HepG2 (cell line): ENCODE measurements around the gene AKNA. TPM values are rescaled to one million over a fixed set of nuclear protein-coding genes. Genes with fewer than 3 reads are reported as not detected.

Source experiments
- ATAC-seq: fragments of 200-7000 bp; cut with Tn5 transposase; 3 replicates; pipeline ENCODE4 v1.9.1; 2020; ENCODE audit warnings: mild to moderate bottlenecking, moderate library complexity
- BruUV-seq: library from RNA; stranded (reverse); fragments of 400-500 nt; replicated peaks from 2 replicates; lab custom pipeline; 2021; lab: Mats Ljungman, UMichigan
- CTCF ChIA-PET: fragments of 300-600 bp; formaldehyde crosslinking; extraction: SDS; loops from one replicate; lab custom pipeline; 2021; ENCODE audit warnings: low total read pairs, inconsistent platforms, low intra/inter-chr PET ratio; lab: Yijun Ruan, JAX
- POLR2A ChIA-PET: fragments of 350-600 bp; sonication (Branson Sonifier 250); formaldehyde crosslinking; loops from one replicate; lab custom pipeline; 2020; ENCODE audit warnings: antibody characterized with exemption, inconsistent platforms; lab: Yijun Ruan, JAX
- DNase-seq: peaks from one replicate; pipeline ENCODE4 v3.0.0-alpha.2; 2015; ENCODE audit warnings: low spot score
- FAIRE-seq: peaks from 3 replicates; lab custom pipeline; 2011; peaks lifted over from hg19 to GRCh38; lab: Jason Lieb, UNC
- H2AFZ ChIP-seq: one replicate; pipeline ENCODE4 v1.6.1; 2011; ENCODE audit warnings: low read length, inconsistent platforms
- H3K27ac ChIP-seq: fragments of 300-600 bp; 3 replicates; pipeline ENCODE4 v1.8.0; 2011; ENCODE audit warnings: mixed run types, mild to moderate bottlenecking, mixed read lengths, low read length, inconsistent platforms; ENCODE audit not compliant: insufficient read depth; ENCODE audit errors: extremely low read length
- H3K27me3 ChIP-seq, 2 experiments: fragments of 200-600 bp in 1 of 2; 2 replicates in 1 of 2; 3 replicates in 1 of 2; pipeline versions ENCODE4 v1.6.0 to v1.8.0; 2011; ENCODE audit warnings: low read length in 2 of 2, mild to moderate bottlenecking in 2 of 2, moderate library complexity in 2 of 2, inconsistent platforms in 1 of 2; ENCODE audit not compliant: insufficient read depth in 2 of 2, control insufficient read depth in 1 of 2
- H3K36me3 ChIP-seq, 2 experiments: fragments of 200-600 bp in 1 of 2; replicated peaks in 1 of 2; 2 replicates in 1 of 2; 3 replicates in 1 of 2; pipeline versions ENCODE4 v1.5.1 to v1.8.0; 2011; ENCODE audit warnings: low read length in 2 of 2, inconsistent platforms in 1 of 2; ENCODE audit not compliant: insufficient read depth in 2 of 2, control insufficient read depth in 1 of 2
- H3K4me1 ChIP-seq: 2 replicates; pipeline ENCODE4 v1.5.1; 2012; ENCODE audit warnings: low read length, inconsistent platforms; ENCODE audit not compliant: insufficient read depth
- H3K4me2 ChIP-seq: 2 replicates; pipeline ENCODE4 v1.6.0; 2011; ENCODE audit warnings: low read depth, low read length, inconsistent platforms
- H3K4me3 ChIP-seq, 3 experiments: fragments of 200-600 bp in 1 of 3; sonication (generic), shearing (Covaris generic) in 1 of 3; replicated peaks in 1 of 3; 2 replicates each; pipeline ENCODE4 v1.5.1; 2011 to 2016; ENCODE audit warnings: low read length in 3 of 3, inconsistent platforms in 2 of 3, low read depth in 2 of 3, mild to moderate bottlenecking in 2 of 3, control low read depth in 1 of 3, mixed read lengths in 1 of 3; ENCODE audit not compliant: insufficient read depth in 1 of 3
- H3K79me2 ChIP-seq: one replicate; pipeline ENCODE4 v1.6.1; 2011; ENCODE audit warnings: low read length, inconsistent platforms; ENCODE audit not compliant: insufficient read depth
- H3K9ac ChIP-seq: 2 replicates; pipeline ENCODE4 v1.6.0; 2011; ENCODE audit warnings: mild to moderate bottlenecking, low read depth, low read length, inconsistent platforms; ENCODE audit not compliant: insufficient read depth
- H3K9me3 ChIP-seq: 2 replicates; pipeline ENCODE4 v1.5.1; 2012; ENCODE audit warnings: mild to moderate bottlenecking, low read length
- H4K20me1 ChIP-seq: 2 replicates; pipeline ENCODE4 v1.6.0; 2011; ENCODE audit warnings: inconsistent platforms, mild to moderate bottlenecking, low read length, moderate library complexity; ENCODE audit not compliant: insufficient read depth
- AKAP8 ChIP-seq: sonication (generic); formaldehyde crosslinking; IDR thresholded peaks from 2 replicates; pipeline ENCODE4 v1.5.1; 2020; ENCODE audit warnings: mild to moderate bottlenecking, missing genetic modification reagents
- BRD4 ChIP-seq: sonication (generic); formaldehyde crosslinking; IDR thresholded peaks from 2 replicates; pipeline ENCODE4 v1.4.0; 2020; ENCODE audit warnings: missing genetic modification reagents
- HNF4G ChIP-seq, 2 experiments: sonication (generic) in 1 of 2; formaldehyde crosslinking in 1 of 2; IDR thresholded peaks; 2 replicates each; pipeline versions ENCODE4 v1.4.0 to v1.6.1; 2011 to 2020; ENCODE audit warnings: borderline replicate concordance in 2 of 2, low read depth in 2 of 2, mild to moderate bottlenecking in 2 of 2, low read length in 1 of 2, missing genetic modification reagents in 1 of 2, moderate library complexity in 1 of 2
- MED1 ChIP-seq: sonication (generic); formaldehyde crosslinking; IDR thresholded peaks from 2 replicates; pipeline ENCODE4 v1.4.0; 2020; ENCODE audit warnings: missing genetic modification reagents
- NBN ChIP-seq: fragments of 450-650 bp; conservative IDR thresholded peaks from 2 replicates; pipeline ENCODE4 v1.6.1; 2017
- NFYC ChIP-seq: IDR thresholded peaks from 2 replicates; pipeline ENCODE4 v1.6.1; 2016; ENCODE audit warnings: missing genetic modification reagents, missing compliant biosample characterization
- NONO ChIP-seq, 2 experiments: fragments of 450-650 bp in 1 of 2; sonication (generic) in 1 of 2; formaldehyde crosslinking in 1 of 2; IDR thresholded peaks in 1 of 2; conservative IDR thresholded peaks in 1 of 2; 2 replicates each; pipeline versions ENCODE4 v1.6.1 to v1.8.0; 2017 to 2022; ENCODE audit warnings: mild to moderate bottlenecking in 1 of 2, missing genetic modification reagents in 1 of 2, moderate library complexity in 1 of 2
- NR2F2 ChIP-seq: IDR thresholded peaks from 2 replicates; pipeline ENCODE4 v1.6.1; 2012; ENCODE audit warnings: low read depth, inconsistent platforms, borderline replicate concordance
- PCBP2 ChIP-seq: fragments of 200-400 bp; formaldehyde crosslinking; optimal IDR thresholded peaks from 2 replicates; pipeline ENCODE3; 2018; ENCODE audit warnings: low read length, low read depth; ENCODE audit not compliant: poor library complexity, severe bottlenecking
- SAFB2 ChIP-seq: sonication (generic); formaldehyde crosslinking; IDR thresholded peaks from 2 replicates; pipeline ENCODE4 v1.5.1; 2020; ENCODE audit warnings: missing genetic modification reagents, low read depth, mild to moderate bottlenecking, borderline replicate concordance
- TAF1 ChIP-seq: sonication (generic); formaldehyde crosslinking; IDR thresholded peaks from 2 replicates; pipeline ENCODE4 v1.4.0; 2020; ENCODE audit warnings: missing genetic modification reagents
- TRIM24 ChIP-seq: sonication (generic); formaldehyde crosslinking; IDR thresholded peaks from 2 replicates; pipeline ENCODE4 v1.8.0; 2022; ENCODE audit warnings: mild to moderate bottlenecking, missing genetic modification reagents
- USF2 ChIP-seq, 2 experiments: sonication (generic) in 1 of 2; formaldehyde crosslinking in 1 of 2; IDR thresholded peaks; 2 replicates each; pipeline versions ENCODE4 v1.5.1 to v1.6.1; 2011 to 2020; ENCODE audit warnings: borderline replicate concordance in 1 of 2, low read depth in 1 of 2, low read length in 1 of 2, mild to moderate bottlenecking in 1 of 2, missing genetic modification reagents in 1 of 2, moderate library complexity in 1 of 2
- ZBTB25 ChIP-seq: IDR thresholded peaks from 2 replicates; pipeline ENCODE4 v1.6.1; 2018; ENCODE audit warnings: missing genetic modification reagents
- ZBTB39 ChIP-seq: sonication (generic); formaldehyde crosslinking; IDR thresholded peaks from 2 replicates; pipeline ENCODE4 v1.5.0; 2020; ENCODE audit warnings: missing genetic modification reagents
- ZNF33A ChIP-seq: sonication (generic); formaldehyde crosslinking; IDR thresholded peaks from 2 replicates; pipeline ENCODE4 v1.5.1; 2020; ENCODE audit warnings: missing genetic modification reagents, mild to moderate bottlenecking, moderate library complexity, borderline replicate concordance
- ZNF44 ChIP-seq: sonication (generic); formaldehyde crosslinking; IDR thresholded peaks from 2 replicates; pipeline ENCODE4 v1.5.1; 2020; ENCODE audit warnings: mild to moderate bottlenecking, missing genetic modification reagents
- ZNF772 ChIP-seq: sonication (generic); formaldehyde crosslinking; IDR thresholded peaks from 2 replicates; pipeline ENCODE4 v1.5.0; 2020; ENCODE audit warnings: mild to moderate bottlenecking, missing genetic modification reagents
- ZNF792 ChIP-seq: IDR thresholded peaks from 2 replicates; pipeline ENCODE4 v1.6.1; 2016
- WGBS: methylation state at CpG from one replicate; pipeline ENCODE4 v1.1.6; 2017; ENCODE audit warnings: low lambda C conversion rate; 5-methylcytosine and 5-hydroxymethylcytosine counted together
- in situ Hi-C: cut with HindIII; loops from 2 replicates; pipeline ENCODE4 v1.10.0; 2017; ENCODE audit warnings: low pct_unique_long_range_greater_than_20kb; ENCODE audit not compliant: extremely low pct_ligation_motif_present
- intact Hi-C: fragments of 100-400 bp; cut with micrococcal nuclease; formaldehyde crosslinking; loops from one replicate; pipeline ENCODE4 v1.10.0; 2022; ENCODE audit not compliant: unreplicated experiment
- polyA plus RNA-seq, 8 experiments: library from polyadenylated mRNA; depleted of rRNA in 3 of 8; stranded (reverse) in 7 of 8; unstranded in 1 of 8; fragments of >200 nt; fragmentation: Illumina TruSeq in 4 of 8; extraction: Trizol in 4 of 8; gene quantifications; 2 replicates each; pipeline versions ENCODE4 v1.2.1 to v1.2.3, GENCODE V29; 2011 to 2016; ENCODE audit warnings: low read depth in 4 of 8, missing spikeins in 1 of 8, mixed read lengths in 1 of 8; ENCODE audit not compliant: insufficient read depth in 1 of 8
- total RNA-seq, 5 experiments: library from RNA; depleted of rRNA; stranded (reverse); fragments of >200 nt; fragmentation: Illumina TruSeq; extraction: Trizol; gene quantifications; 2 replicates each; pipeline ENCODE4 v1.2.3, GENCODE V29; 2016; ENCODE audit warnings: low read depth in 1 of 5

The AKNA gene
- total and polyA plus RNA-seq, 2 of the 13 experiments (the other 11 are each of a cell fraction or from before 2014, with no cell fraction given), result 3.0 to 3.1 TPM

- no peak for TF ChIP-seq ZBTB39 (CRISPR knock-in tag)
- TF ChIP-seq, all 625 proteins: peak for 0
Observed at GRCh38 chr9:114362394-114362793, 25.4 kb downstream of the AKNA start (continued).

GRCh38 chr9:114361542-114361941 is 26.2 kb downstream of the AKNA start:
- Histone ChIP-seq H3K9ac (no peak overlapping the region), H3K9me3 (no peaks in the 10 kb centered on the region), H3K27me3 (no peaks in the 10 kb centered on the region), H2AFZ (no peak overlapping the region), H4K20me1 (no peaks in the 10 kb centered on the region), H3K79me2 (no peaks in the 10 kb centered on the region), H3K4me2 (no peak overlapping the region), H3K36me3 (peaks cover 0 to 37% of the 10 kb centered on the region in 2 experiments; a peak in 3 of 5 replicates), H3K4me3 (no peak overlapping the region), H3K27ac (no peak overlapping the region), H3K4me1 (peaks cover 14% of the 10 kb centered on the region)
- DNase-seq (no peak), FAIRE-seq (no peak), ATAC-seq (no peak)
- in situ Hi-C loops (no loop called here), intact Hi-C loops (no loop called here)
- BruUV-seq, result no TSS peak
- ChIA-PET CTCF (no interaction called here), POLR2A (no interaction called here)
- 93% methylated on average over 4 of the region's 7 CpGs for WGBS
- TF ChIP-seq TRIM24 (no peak), MED1 (CRISPR knock-in tag) (no peak), USF2 (IDR thresholded peaks at IDR 0.05; ENCODE audit: low read depth, low read length) (no peak), USF2 (CRISPR knock-in tag; IDR thresholded peaks at IDR 0.05; ENCODE audit: borderline replicate concordance) (no peak), NFYC (CRISPR knock-in tag) (no peak), HNF4G (IDR thresholded peaks at IDR 0.05; ENCODE audit: borderline replicate concordance, low read depth, low read length) (no peak), HNF4G (CRISPR knock-in tag; IDR thresholded peaks at IDR 0.05; ENCODE audit: borderline replicate concordance, low read depth) (no peak), ZNF772 (CRISPR knock-in tag) (no peak), NONO (IDR thresholded peaks at IDR 0.05) (no peak), NONO (CRISPR knock-in tag; conservative IDR thresholded peaks at IDR 0.05) (no peak), ZNF792 (no peak), SAFB2 (CRISPR knock-in tag) (no peak), BRD4 (CRISPR knock-in tag) (no peak), ZBTB25 (CRISPR knock-in tag) (no peak), TAF1 (no peak), PCBP2 (no peak), NBN (no peak), AKAP8 (CRISPR knock-in tag) (no peak), ZNF33A (no peak), NR2F2 (no peak), ZNF44 (CRISPR knock-in tag) (no peak)
